Fibroblast of mammary gland (primary cell): ENCODE results near the gene LRRK1.

Experiments
- DNase-seq: peaks from one replicate; pipeline ENCODE4 v3.0.0-alpha.2; 2010; ENCODE audit warnings: low read depth
- H3K4me3 ChIP-seq: 2 replicates; pipeline ENCODE4 v1.5.1; 2011; ENCODE audit warnings: low read depth, mild to moderate bottlenecking, low read length, moderate library complexity; ENCODE audit not compliant: control insufficient read depth
- TF ChIP-seq, protein P1 (sequence below): conservative IDR thresholded peaks from 2 replicates; pipeline ENCODE4 v1.5.1; 2011; ENCODE audit warnings: low read depth, low read length, inconsistent platforms; ENCODE audit not compliant: control insufficient read depth, insufficient read depth

LRRK1 gene

DNA sequence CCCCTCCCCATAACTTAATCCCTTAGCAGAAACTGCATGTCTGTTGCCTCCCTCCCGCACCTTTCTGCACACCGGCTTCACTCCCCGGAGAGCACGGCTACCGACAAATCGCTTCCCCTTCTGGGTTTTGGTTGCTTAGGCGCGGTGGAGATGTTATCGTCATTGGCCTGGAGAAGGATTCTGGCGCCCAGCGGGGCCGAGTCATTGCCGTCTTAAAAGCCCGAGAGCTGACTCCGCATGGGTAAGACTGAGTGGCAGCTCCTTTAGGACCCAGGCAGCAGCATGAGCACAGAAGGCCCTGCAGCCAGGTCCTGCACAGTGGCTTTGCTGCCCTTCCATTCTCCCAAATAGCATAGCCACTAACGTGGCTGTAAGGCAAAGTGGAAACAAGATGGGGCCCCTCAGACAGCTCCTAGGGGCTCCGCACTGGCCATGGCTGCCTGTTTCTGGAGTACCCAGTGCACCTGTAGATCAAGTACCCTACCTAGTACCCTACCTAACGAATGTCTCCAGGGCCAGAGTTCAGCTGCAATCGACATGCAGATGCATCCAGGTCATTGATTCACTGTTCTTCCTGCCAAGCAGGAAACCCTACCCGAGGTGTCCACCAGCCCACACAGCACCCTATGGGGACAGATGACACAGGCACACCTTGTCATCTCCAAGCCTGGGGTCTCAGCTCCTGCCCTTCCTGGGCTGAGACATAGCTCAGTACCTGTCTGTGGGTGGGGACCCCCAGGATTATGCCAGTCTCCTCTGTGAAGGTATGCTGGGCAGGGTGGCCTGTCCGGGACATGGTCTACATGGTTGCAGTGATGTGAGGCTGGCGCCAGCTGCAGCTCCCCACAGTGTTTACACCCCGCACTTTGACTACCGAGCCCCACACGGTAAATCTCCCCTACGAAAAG lies 147.6 kb downstream of the LRRK1 start:
- H3K4me3 ChIP-seq, result no peak overlapping the region
- no peak for DNase-seq
- TF ChIP-seq, protein P1, sequence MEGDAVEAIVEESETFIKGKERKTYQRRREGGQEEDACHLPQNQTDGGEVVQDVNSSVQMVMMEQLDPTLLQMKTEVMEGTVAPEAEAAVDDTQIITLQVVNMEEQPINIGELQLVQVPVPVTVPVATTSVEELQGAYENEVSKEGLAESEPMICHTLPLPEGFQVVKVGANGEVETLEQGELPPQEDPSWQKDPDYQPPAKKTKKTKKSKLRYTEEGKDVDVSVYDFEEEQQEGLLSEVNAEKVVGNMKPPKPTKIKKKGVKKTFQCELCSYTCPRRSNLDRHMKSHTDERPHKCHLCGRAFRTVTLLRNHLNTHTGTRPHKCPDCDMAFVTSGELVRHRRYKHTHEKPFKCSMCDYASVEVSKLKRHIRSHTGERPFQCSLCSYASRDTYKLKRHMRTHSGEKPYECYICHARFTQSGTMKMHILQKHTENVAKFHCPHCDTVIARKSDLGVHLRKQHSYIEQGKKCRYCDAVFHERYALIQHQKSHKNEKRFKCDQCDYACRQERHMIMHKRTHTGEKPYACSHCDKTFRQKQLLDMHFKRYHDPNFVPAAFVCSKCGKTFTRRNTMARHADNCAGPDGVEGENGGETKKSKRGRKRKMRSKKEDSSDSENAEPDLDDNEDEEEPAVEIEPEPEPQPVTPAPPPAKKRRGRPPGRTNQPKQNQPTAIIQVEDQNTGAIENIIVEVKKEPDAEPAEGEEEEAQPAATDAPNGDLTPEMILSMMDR, result no peak

DNA sequence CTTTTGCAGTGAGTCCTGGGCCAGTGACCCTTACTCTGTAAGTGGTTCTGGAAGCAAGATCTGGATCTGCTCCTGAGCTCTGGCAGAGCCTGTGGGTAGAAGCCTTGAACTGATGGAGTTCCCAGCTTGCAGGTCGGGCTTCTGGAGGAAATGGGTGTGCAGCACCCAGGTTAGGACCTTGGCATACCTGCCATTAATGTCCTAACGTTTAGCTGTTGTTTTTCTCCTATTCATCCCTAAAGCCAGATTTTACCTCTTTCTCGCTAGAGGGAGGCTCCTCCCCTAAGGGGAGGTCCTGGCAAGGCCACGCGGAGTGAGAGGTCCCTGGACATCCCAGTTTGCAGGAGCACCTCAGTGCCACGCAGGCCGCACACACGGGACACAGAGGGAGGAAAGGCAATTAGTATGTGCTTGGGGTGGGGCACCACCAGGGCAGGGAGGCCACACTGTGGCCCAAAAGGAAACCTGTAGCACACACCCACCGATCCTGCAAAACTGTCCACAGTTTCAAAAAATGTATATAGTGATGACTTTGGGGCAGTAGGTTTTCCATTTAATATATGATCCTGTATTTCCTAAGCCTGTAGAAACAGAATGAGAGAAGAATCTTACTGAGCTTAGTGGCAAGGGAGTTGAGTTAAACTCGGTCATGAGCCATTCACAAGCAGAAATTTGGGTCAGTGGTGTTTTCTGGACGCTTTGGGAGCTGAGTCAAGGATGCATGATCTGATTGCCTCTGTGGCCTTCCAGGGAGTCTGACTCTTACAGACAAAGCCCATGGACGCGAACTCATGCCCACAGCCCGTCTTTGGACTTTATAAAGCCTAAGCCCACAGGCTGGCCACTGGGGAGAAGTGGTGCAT lies 148.7 kb downstream of the LRRK1 start:
- H3K4me3 ChIP-seq, result no peak overlapping the region
- DNase-seq, result no peak
- TF ChIP-seq, protein P1, result no peak

DNA sequence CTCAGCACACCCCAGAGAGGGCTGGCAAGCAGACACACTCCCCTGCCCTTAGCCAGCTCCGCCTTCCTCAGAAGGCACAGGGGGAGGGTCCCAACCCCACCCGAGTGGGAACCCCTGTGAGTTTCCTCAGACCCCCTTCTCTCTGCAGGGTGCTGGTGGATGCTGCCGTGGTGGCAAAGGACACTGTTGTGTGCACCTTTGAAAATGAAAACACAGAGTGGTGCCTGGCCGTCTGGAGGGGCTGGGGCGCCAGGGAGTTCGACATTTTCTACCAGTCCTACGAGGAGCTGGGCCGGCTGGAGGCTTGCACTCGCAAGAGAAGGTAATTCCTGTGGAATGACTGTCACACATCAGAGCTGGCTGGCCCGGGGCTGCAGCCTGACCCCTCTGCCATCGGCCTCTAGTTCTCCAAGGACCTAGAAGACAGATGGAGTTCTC lies 149.4 kb downstream of the LRRK1 start:
- DNase-seq, result no peak
- TF ChIP-seq, protein P1, result no peak
- no peak overlapping the region for H3K4me3 ChIP-seq

DNA sequence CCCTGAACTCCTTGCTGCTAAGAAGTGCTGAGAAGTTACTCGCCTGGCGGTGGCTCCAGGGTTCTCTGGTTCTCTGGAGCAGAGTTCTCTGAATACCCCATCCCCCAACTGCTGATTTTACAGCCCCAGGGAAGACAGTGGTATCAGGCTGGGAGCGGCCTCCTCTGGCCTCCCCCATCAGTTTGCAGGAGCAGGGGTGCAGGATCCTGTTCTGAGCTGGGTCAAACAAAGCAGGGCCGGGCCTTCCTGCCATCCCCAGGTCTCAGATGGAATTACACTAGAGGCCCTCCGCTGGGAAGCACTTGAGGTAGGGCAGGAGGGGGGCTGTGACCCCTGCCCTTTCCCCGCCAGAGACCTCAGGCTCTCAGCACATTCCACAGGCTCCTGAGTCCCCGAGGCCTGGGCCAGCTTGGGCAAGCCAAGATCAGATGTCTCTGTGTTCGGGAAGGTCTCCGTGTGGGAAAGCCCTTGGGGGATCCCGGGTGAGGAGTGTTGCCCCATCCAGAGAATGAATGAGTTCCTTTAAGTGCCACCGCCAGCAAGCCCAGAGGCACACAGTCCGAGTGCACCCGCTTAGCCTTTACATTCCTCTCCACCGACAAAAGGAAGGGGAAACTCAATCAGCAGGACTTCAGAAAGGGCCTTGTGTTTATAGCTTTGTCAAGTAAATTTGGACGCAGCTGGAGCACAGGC lies 149.9 kb downstream of the LRRK1 start:
- no peak for DNase-seq
- TF ChIP-seq, protein P1, result no peak
- no peak overlapping the region for H3K4me3 ChIP-seq

DNA sequence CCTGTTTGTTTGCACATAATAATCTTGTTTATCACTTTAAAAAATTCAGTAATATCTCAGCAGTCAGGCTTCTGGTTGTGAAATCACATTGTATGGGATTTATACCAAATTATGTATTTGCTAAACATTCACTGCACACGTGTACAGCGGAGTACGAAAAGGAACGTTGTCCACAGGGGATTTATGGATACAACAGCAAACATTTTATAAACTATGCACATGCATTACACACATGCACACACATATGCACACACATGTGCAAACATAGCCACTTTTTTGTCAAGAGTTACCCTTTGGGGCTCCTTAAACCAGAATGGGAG lies 150.5 kb downstream of the LRRK1 start:
- no peak overlapping the region for H3K4me3 ChIP-seq
- DNase-seq, result no peak
- TF ChIP-seq, protein P1, result no peak

DNA sequence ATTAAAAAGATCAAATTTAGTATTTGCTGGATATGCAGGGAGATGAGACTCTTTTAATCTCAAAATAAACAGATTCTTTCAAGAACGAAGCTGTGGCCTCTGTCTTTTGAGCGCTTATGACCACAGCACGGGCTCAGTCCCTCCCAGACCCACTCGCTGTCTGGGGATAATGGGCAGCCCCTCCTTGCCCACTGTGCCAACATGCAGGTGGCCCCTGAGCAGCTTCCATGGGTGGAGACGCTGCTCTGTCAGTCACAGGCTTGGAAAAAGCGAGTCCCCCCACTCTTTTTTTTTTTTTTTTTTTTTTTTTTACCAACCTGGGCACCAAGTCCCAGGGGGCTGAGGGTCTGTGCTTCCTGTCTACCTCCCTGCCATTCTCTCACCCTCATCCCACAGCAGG lies 150.9 kb downstream of the LRRK1 start:
- H3K4me3 ChIP-seq, result no peak overlapping the region
- TF ChIP-seq, protein P1, result no peak
- DNase-seq, result no peak
